CD14-positive monocyte (primary cell): ENCODE data around the gene TSEN34. TPM values are rescaled to one million over a fixed set of nuclear protein-coding genes. Genes with fewer than 3 reads are reported as not detected.
A peak's percentile ranks its signal among the peaks of the same experiment; 100 is the strongest.

Experiments used
- DNase-seq, 3 donors: peaks; one replicate each; pipeline ENCODE4 v3.0.0-alpha.2; 2011 to 2022
- H2AFZ ChIP-seq: 2 replicates; pipeline ENCODE4 v1.6.0; 2012; ENCODE audit warnings: mild to moderate bottlenecking, low read depth, low read length, inconsistent platforms; ENCODE audit not compliant: insufficient read depth, poor library complexity, severe bottlenecking
- H3K27ac ChIP-seq, 2 donors: 1 replicate in 1 of 2; 2 replicates in 1 of 2; pipeline ENCODE4 v1.5.1; 2012 to 2013; ENCODE audit warnings: low read length in 2 of 2, control low read depth in 1 of 2, inconsistent platforms in 1 of 2, low read depth in 1 of 2, mild to moderate bottlenecking in 1 of 2
- H3K27me3 ChIP-seq, 2 donors: one replicate each; pipeline versions ENCODE4 v1.6.0 to v1.6.1; 2011 to 2013; ENCODE audit warnings: low read length in 2 of 2; ENCODE audit not compliant: control insufficient read depth in 2 of 2, insufficient read depth in 2 of 2
- H3K36me3 ChIP-seq, 2 donors: replicated peaks in 1 of 2; 1 replicate in 1 of 2; 2 replicates in 1 of 2; pipeline versions ENCODE4 v1.5.1 to v1.6.1; 2012 to 2013; ENCODE audit warnings: low read length in 2 of 2, control low read depth in 1 of 2, inconsistent platforms in 1 of 2, mild to moderate bottlenecking in 1 of 2; ENCODE audit not compliant: insufficient read depth in 2 of 2, control insufficient read depth in 1 of 2
- H3K4me1 ChIP-seq, 2 donors: 1 replicate in 1 of 2; 2 replicates in 1 of 2; pipeline versions ENCODE4 v1.5.1 to v1.6.1; 2012 to 2013; ENCODE audit warnings: low read length in 2 of 2, control low read depth in 1 of 2, inconsistent platforms in 1 of 2, mild to moderate bottlenecking in 1 of 2, moderate library complexity in 1 of 2; ENCODE audit not compliant: insufficient read depth in 2 of 2, control insufficient read depth in 1 of 2
- H3K4me2 ChIP-seq: replicated peaks from 2 replicates; pipeline ENCODE3; 2012; ENCODE audit warnings: low read length, moderate library complexity, mild to moderate bottlenecking; ENCODE audit not compliant: poor library complexity, severe bottlenecking; ENCODE audit errors: extremely low read depth
- H3K4me3 ChIP-seq, 3 experiments: fragments of 200-600 bp in 1 of 3; sonication (generic) in 1 of 3; replicated peaks in 1 of 3; 1 replicate in 2 of 3; 2 replicates in 1 of 3; pipeline ENCODE4 v1.5.1; 2011 to 2013; ENCODE audit warnings: low read length in 3 of 3, mild to moderate bottlenecking in 3 of 3, control low read depth in 2 of 3, low read depth in 2 of 3, inconsistent platforms in 1 of 3, moderate library complexity in 1 of 3
- H3K79me2 ChIP-seq: 2 replicates; pipeline ENCODE4 v1.6.0; 2012; ENCODE audit warnings: mild to moderate bottlenecking, control low read depth, inconsistent platforms, low read length, moderate library complexity; ENCODE audit not compliant: insufficient read depth
- H3K9ac ChIP-seq: 2 replicates; pipeline ENCODE4 v1.6.0; 2017; ENCODE audit warnings: low read length, mild to moderate bottlenecking; ENCODE audit not compliant: insufficient read depth, poor library complexity, severe bottlenecking
- H3K9me3 ChIP-seq, 2 donors: replicated peaks in 1 of 2; 1 replicate in 1 of 2; 2 replicates in 1 of 2; pipeline versions ENCODE4 v1.5.1 to v1.6.1; 2012 to 2013; ENCODE audit warnings: low read length in 2 of 2, control low read depth in 1 of 2; ENCODE audit not compliant: control insufficient read depth in 1 of 2, insufficient read depth in 1 of 2
- H4K20me1 ChIP-seq: 2 replicates; pipeline ENCODE4 v1.6.0; 2012; ENCODE audit warnings: mild to moderate bottlenecking, low read length, control low read depth, moderate library complexity; ENCODE audit not compliant: insufficient read depth
- H3K27ac Mint-ChIP-seq, 7 donors: one replicate each; pipeline ENCODE4 v1.8.0; 2020; ENCODE audit warnings: mild to moderate bottlenecking in 7 of 7, mixed read lengths in 7 of 7, moderate library complexity in 6 of 7, inconsistent platforms in 2 of 7
- H3K27me3 Mint-ChIP-seq, 3 donors: one replicate each; pipeline ENCODE4 v1.8.0; 2021 to 2022; ENCODE audit warnings: low read depth in 3 of 3, mild to moderate bottlenecking in 3 of 3, mixed read lengths in 3 of 3, moderate library complexity in 3 of 3, inconsistent platforms in 1 of 3
- H3K36me3 Mint-ChIP-seq, 2 donors: one replicate each; pipeline ENCODE4 v1.8.0; 2020; ENCODE audit warnings: mixed read lengths in 2 of 2, inconsistent platforms in 1 of 2, mild to moderate bottlenecking in 1 of 2
- H3K4me1 Mint-ChIP-seq: one replicate; pipeline ENCODE4 v1.8.0; 2020; ENCODE audit warnings: mild to moderate bottlenecking, mixed read lengths
- H3K4me3 Mint-ChIP-seq, 2 donors: one replicate each; pipeline ENCODE4 v1.8.0; 2020; ENCODE audit warnings: mild to moderate bottlenecking in 2 of 2, mixed read lengths in 2 of 2, moderate library complexity in 1 of 2
- H3K9me3 Mint-ChIP-seq, 7 donors: one replicate each; pipeline ENCODE4 v1.8.0; 2020 to 2022; ENCODE audit warnings: mixed read lengths in 7 of 7, mild to moderate bottlenecking in 6 of 7, moderate library complexity in 6 of 7, inconsistent platforms in 2 of 7
- CTCF ChIP-seq: fragments of 200-600 bp; IDR thresholded peaks from one replicate; pipeline ENCODE4 v1.8.0; 2022; ENCODE audit warnings: antibody characterized with exemption, mild to moderate bottlenecking
- WGBS: methylation state at CpG from one replicate; pipeline ENCODE4 v1.1.5; 2013; ENCODE audit warnings: missing lambda C conversion rate; ENCODE audit not compliant: insufficient coverage; 5-methylcytosine and 5-hydroxymethylcytosine counted together
- intact Hi-C, 2 donors: fragments of 100-400 bp; cut with micrococcal nuclease; formaldehyde crosslinking; loops; one replicate each; pipeline versions ENCODE4 v1.15.0 to v1.15.1; 2023
- polyA plus RNA-seq, 3 donors: library from polyadenylated mRNA; depleted of rRNA in 1 of 3; unstranded in 2 of 3; stranded (reverse) in 1 of 3; fragments of 300-500 nt in 2 of 3; fragments of >200 nt in 1 of 3; fragmentation: Illumina TruSeq in 2 of 3; gene quantifications; 1 replicate in 2 of 3; 2 replicates in 1 of 3; pipeline ENCODE4 v1.2.3, GENCODE V29; 2012 to 2021

The TSEN34 gene
- polyA plus RNA-seq, 3 donors: 59.3 to 125 (median 109) TPM

GRCh38 chr19:54162884-54163283, 28.2 kb upstream of the TSEN34 start:
- Histone ChIP-seq H3K27me3 (peaks cover 0 to 10% of the 10 kb centered on the region in 2 donors), H3K4me1 (peaks cover 60 to 75% of the 10 kb centered on the region in 2 donors), H3K9me3 (no peaks in the 10 kb centered on the region), H2AFZ (no peak overlapping the region), H3K9ac (no peak overlapping the region), H3K79me2 (peaks cover 28% of the 10 kb centered on the region), H3K36me3 (peaks cover 2 to 3% of the 10 kb centered on the region in 2 donors), H3K4me3 (peak overlapping the region; percentile 37 to 77 (median 37)), H3K27ac (peak overlapping the region; percentile 31 to 49), H3K4me2 (peak overlapping the region; percentile 75), H4K20me1 (peaks cover 14% of the 10 kb centered on the region)
- 64% methylated on average over 6 of the region's 14 CpGs for WGBS
- peaks cover 60% of the 10 kb centered on the region for H3K4me1 Mint-ChIP-seq
- intact Hi-C loops: no loop called here
- H3K4me3 Mint-ChIP-seq: peak overlapping the region; percentile 90 to 95
- peaks cover 4% of the 10 kb centered on the region in 2 donors for H3K36me3 Mint-ChIP-seq
- peak overlapping the region; percentile 90 to 99 (median 96) for H3K27ac Mint-ChIP-seq
- no peak for DNase-seq
- no peak for TF ChIP-seq CTCF
- peaks cover 6 to 29% (median 22%) of the 10 kb centered on the region in 3 donors for H3K27me3 Mint-ChIP-seq
- peaks cover 0 to 9% (median 0%) of the 10 kb centered on the region in 7 donors for H3K9me3 Mint-ChIP-seq

- intact Hi-C loops: loop anchor here (5.0 kb wide), 2 partner anchors 38 to 68 kb away; partner anchors contain the start of gene RPS9 (in 1 of the 2)
- peaks cover 0 to 9% (median 0%) of the 10 kb centered on the region in 7 donors for H3K9me3 Mint-ChIP-seq
- peaks cover 54 to 68% of the 10 kb centered on the region in 2 donors for H3K4me1 ChIP-seq
Observed at GRCh38 chr19:54164369-54165068, 26.6 kb upstream of the TSEN34 start.

More at GRCh38 chr19:54164369-54165068, 26.6 kb upstream of the TSEN34 start:
- peak overlapping the region in 2 of 3 experiments; percentile 36 to 56 for H3K4me3 ChIP-seq
- H3K4me3 Mint-ChIP-seq: peak overlapping the region; percentile 75 to 88
- DNase-seq: peak; percentile 58 to 65 (median 61)
- no peaks in the 10 kb centered on the region for H3K36me3 ChIP-seq
- no peak overlapping the region for H3K9ac ChIP-seq
- H2AFZ ChIP-seq: no peak overlapping the region
- H3K79me2 ChIP-seq: peaks cover 14% of the 10 kb centered on the region
- H3K27me3 ChIP-seq: peaks cover 0 to 10% of the 10 kb centered on the region in 2 donors
- no peaks in the 10 kb centered on the region for H3K9me3 ChIP-seq
- peak overlapping the region in 4 of 7 donors; percentile 12 to 80 (median 70) for H3K27ac Mint-ChIP-seq
- H4K20me1 ChIP-seq: no peaks in the 10 kb centered on the region
- peaks cover 6 to 29% (median 23%) of the 10 kb centered on the region in 3 donors for H3K27me3 Mint-ChIP-seq
- peak overlapping the region; percentile 72 for H3K4me2 ChIP-seq
- 7% methylated on average over 35 of the region's 37 CpGs for WGBS
- no peaks in the 10 kb centered on the region for H3K36me3 Mint-ChIP-seq
- no peak overlapping the region for H3K27ac ChIP-seq
- H3K4me1 Mint-ChIP-seq: peaks cover 52% of the 10 kb centered on the region
- TF ChIP-seq CTCF: no peak
